IPS-18c (cell line): Measurements from ENCODE around the gene KRT3.
"Not testable (repeated sequence)": the region's sequence is repeated elsewhere in the genome, so short reads cannot be mapped to it uniquely, and the experiment has no call there.

Source experiments
- H3K4me3 ChIP-seq: 2 replicates; pipeline ENCODE4 v1.7.0; 2013; ENCODE audit warnings: low read depth, mild to moderate bottlenecking, low read length, moderate library complexity; ENCODE audit not compliant: insufficient read depth
- H3K9me3 ChIP-seq: one replicate; pipeline ENCODE4 v1.6.1; 2013; ENCODE audit warnings: mild to moderate bottlenecking, low read length, moderate library complexity; ENCODE audit not compliant: control insufficient read depth, insufficient read depth

The KRT3 gene

GRCh38 chr12:52761218-52761617 is 34.7 kb downstream of the KRT3 start:
- not testable (repeated sequence) for H3K4me3 ChIP-seq, H3K9me3 ChIP-seq

GRCh38 chr12:52760623-52761022 is 35.3 kb downstream of the KRT3 start:
- Histone ChIP-seq H3K9me3 (peaks cover 5% of the 10 kb centered on the region), H3K4me3 (peak overlapping the region; percentile 3; the same call in 1 of the 2 replicates)

- H3K4me3 ChIP-seq: no peak overlapping the region
- H3K9me3 ChIP-seq: peaks cover 5% of the 10 kb centered on the region
Measured at GRCh38 chr12:52759695-52760094, 36.2 kb downstream of the KRT3 start.

GRCh38 chr12:52759218-52759617 is 36.7 kb downstream of the KRT3 start:
- H3K9me3 ChIP-seq: peaks cover 5% of the 10 kb centered on the region
- no peak overlapping the region for H3K4me3 ChIP-seq

- peaks cover 5% of the 10 kb centered on the region for H3K9me3 ChIP-seq
- H3K4me3 ChIP-seq: no peak overlapping the region
Measured at GRCh38 chr12:52757449-52758176, 38.3 kb downstream of the KRT3 start.

GRCh38 chr12:52756281-52756960 is 39.5 kb downstream of the KRT3 start:
- Histone ChIP-seq H3K4me3 (no peak overlapping the region), H3K9me3 (peaks cover 2% of the 10 kb centered on the region)

GRCh38 chr12:52755533-52755932 is 40.4 kb downstream of the KRT3 start:
- Histone ChIP-seq H3K9me3 (no peaks in the 10 kb centered on the region), H3K4me3 (no peak overlapping the region)

- Histone ChIP-seq H3K4me3 (no peak overlapping the region), H3K9me3 (no peaks in the 10 kb centered on the region)
Measured at GRCh38 chr12:52754135-52754534, 41.8 kb downstream of the KRT3 start.

GRCh38 chr12:52753283-52753682 is 42.6 kb downstream of the KRT3 start:
- no peak overlapping the region for H3K4me3 ChIP-seq

GRCh38 chr12:52752516-52752915 is 43.4 kb downstream of the KRT3 start:
- Histone ChIP-seq H3K9me3 (no peaks in the 10 kb centered on the region), H3K4me3 (no peak overlapping the region)

More at GRCh38 chr12:52753283-52753682, 42.6 kb downstream of the KRT3 start:
- H3K9me3 ChIP-seq: no peaks in the 10 kb centered on the region

GRCh38 chr12:52751795-52752194 is 44.1 kb downstream of the KRT3 start:
- no peaks in the 10 kb centered on the region for H3K9me3 ChIP-seq
- H3K4me3 ChIP-seq: no peak overlapping the region

- H3K4me3 ChIP-seq, H3K9me3 ChIP-seq: not testable (repeated sequence)
Measured at GRCh38 chr12:52750532-52750931, 45.4 kb downstream of the KRT3 start.

GRCh38 chr12:52749827-52750226 is 46.1 kb downstream of the KRT3 start:
- no peaks in the 10 kb centered on the region for H3K9me3 ChIP-seq

GRCh38 chr12:52748578-52748977 is 47.3 kb downstream of the KRT3 start:
- Histone ChIP-seq H3K9me3 (no peaks in the 10 kb centered on the region), H3K4me3 (no peak overlapping the region)

More at GRCh38 chr12:52749827-52750226, 46.1 kb downstream of the KRT3 start:
- no peak overlapping the region for H3K4me3 ChIP-seq

GRCh38 chr12:52745554-52745953 is 50.4 kb downstream of the KRT3 start:
- H3K9me3 ChIP-seq: no peaks in the 10 kb centered on the region

GRCh38 chr12:52744493-52745156 is 51.3 kb downstream of the KRT3 start:
- no peak overlapping the region for H3K4me3 ChIP-seq

More at GRCh38 chr12:52745554-52745953, 50.4 kb downstream of the KRT3 start:
- no peak overlapping the region for H3K4me3 ChIP-seq

GRCh38 chr12:52742822-52743457 is 53.0 kb downstream of the KRT3 start:
- Histone ChIP-seq H3K4me3 (no peak overlapping the region), H3K9me3 (no peaks in the 10 kb centered on the region)

More at GRCh38 chr12:52744493-52745156, 51.3 kb downstream of the KRT3 start:
- no peaks in the 10 kb centered on the region for H3K9me3 ChIP-seq
